ENCODE measurements around the gene TMEM272. TPM values are rescaled to one million over a fixed set of nuclear protein-coding genes. Genes with fewer than 3 reads are reported as not detected.

The TMEM272 gene
- total and polyA plus RNA-seq, 12 donors = 0.09 to 2.7 (median 0.56) TPM

DNA sequence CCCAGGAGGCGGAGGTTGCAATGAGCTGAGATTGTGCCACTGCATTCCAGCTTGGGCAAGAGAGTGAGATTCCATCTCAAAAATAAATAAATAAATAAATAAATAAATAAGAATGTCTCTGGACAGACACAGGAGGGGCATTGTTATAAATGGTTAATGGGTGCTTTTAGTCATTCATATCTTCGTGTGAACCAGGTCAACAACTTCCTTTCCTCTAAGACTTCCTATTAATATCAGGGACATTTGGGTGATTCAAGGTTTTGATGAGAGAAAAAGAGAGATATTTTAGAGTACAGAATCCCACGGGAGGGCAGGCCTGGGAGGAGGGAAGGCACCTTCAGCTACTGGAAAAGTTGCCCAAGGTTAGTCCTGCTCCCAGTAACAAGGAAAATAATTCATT lies 64.9 kb downstream of the TMEM272 start:
- intact Hi-C loops (cut with DNase I) = loop anchor here in 1 of 10 donors (10.0 kb wide), 1 partner anchor 195 kb away; the partner anchor contains the start of gene WDFY2
- H3K27ac ChIP-seq = no peak overlapping the region
- peaks cover 0 to 11% (median 0%) of the 10 kb centered on the region in 9 donors for H3K36me3 ChIP-seq
- no peak overlapping the region for H3K4me3 ChIP-seq
- H3K27me3 ChIP-seq = no peaks in the 10 kb centered on the region
- TF ChIP-seq, protein P1, sequence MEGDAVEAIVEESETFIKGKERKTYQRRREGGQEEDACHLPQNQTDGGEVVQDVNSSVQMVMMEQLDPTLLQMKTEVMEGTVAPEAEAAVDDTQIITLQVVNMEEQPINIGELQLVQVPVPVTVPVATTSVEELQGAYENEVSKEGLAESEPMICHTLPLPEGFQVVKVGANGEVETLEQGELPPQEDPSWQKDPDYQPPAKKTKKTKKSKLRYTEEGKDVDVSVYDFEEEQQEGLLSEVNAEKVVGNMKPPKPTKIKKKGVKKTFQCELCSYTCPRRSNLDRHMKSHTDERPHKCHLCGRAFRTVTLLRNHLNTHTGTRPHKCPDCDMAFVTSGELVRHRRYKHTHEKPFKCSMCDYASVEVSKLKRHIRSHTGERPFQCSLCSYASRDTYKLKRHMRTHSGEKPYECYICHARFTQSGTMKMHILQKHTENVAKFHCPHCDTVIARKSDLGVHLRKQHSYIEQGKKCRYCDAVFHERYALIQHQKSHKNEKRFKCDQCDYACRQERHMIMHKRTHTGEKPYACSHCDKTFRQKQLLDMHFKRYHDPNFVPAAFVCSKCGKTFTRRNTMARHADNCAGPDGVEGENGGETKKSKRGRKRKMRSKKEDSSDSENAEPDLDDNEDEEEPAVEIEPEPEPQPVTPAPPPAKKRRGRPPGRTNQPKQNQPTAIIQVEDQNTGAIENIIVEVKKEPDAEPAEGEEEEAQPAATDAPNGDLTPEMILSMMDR (IDR thresholded peaks at IDR 0.05) = no peak
- DNase-seq (no peak), ATAC-seq (no peak)
- 69 to 77% methylated on average over 3 of the region's 3 CpGs for WGBS, 2 donors
- H3K4me1 ChIP-seq = no peaks in the 10 kb centered on the region
- H3K9me3 ChIP-seq = no peaks in the 10 kb centered on the region

DNA sequence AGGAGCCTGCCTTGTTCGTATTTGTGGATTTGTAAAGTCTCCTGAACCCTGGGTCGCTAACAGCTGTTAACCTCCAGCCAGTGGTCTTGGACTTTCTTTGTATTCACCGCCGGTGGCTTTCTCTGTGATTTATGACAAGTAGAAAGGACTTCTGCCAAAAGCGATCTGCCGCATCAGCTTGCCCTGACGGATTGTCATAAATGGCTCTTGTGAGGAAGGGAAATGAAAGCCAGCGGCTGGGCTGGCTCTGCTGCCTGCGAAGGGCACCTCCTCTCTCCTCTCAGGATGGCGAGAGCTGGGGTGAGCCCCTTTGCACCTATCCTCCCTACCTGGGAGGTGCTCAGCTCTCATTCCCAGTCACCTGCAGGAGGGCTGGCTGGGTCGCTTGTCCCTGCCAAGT lies 66.6 kb downstream of the TMEM272 start:
- peaks cover 0 to 17% (median 0%) of the 10 kb centered on the region in 9 donors for H3K36me3 ChIP-seq
- DNase-seq (no peak), ATAC-seq (no peak)
- no peaks in the 10 kb centered on the region for H3K27me3 ChIP-seq
- TF ChIP-seq, protein P1 (IDR thresholded peaks at IDR 0.05) = no peak
- no peaks in the 10 kb centered on the region for H3K9me3 ChIP-seq
- WGBS, 2 donors = 83 to 92% methylated on average over 11 of the region's 11 CpGs
- intact Hi-C loops (cut with DNase I) = no loop called here
- no peak overlapping the region for H3K4me3 ChIP-seq
- no peaks in the 10 kb centered on the region for H3K4me1 ChIP-seq
- no peak overlapping the region for H3K27ac ChIP-seq

DNA sequence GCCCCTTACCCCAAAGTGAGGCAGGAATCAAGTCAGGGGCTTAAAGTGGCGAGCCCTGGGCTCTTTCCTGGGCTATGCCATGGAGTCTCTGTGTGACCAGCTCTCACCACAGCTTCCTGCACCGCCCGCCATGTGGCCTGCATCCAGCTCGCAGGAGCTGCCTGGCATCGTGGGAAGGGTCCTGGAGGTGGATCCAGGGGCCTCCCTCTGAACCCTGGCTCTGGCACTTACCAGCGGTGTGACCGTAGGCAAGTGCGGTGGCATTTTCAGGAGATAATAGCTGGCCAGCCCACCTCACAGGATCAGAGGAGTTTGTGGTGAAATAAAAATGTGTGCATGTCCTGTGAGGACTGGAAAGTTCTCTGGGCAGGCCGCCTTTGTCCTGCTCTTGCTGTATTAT lies 67.1 kb downstream of the TMEM272 start:
- no peaks in the 10 kb centered on the region for H3K27me3 ChIP-seq
- peaks cover 0 to 22% (median 0%) of the 10 kb centered on the region in 9 donors for H3K36me3 ChIP-seq
- no peak for DNase-seq
- TF ChIP-seq, protein P1 (IDR thresholded peaks at IDR 0.05) = no peak
- ATAC-seq = no peak
- no peak overlapping the region for H3K4me3 ChIP-seq
- WGBS, 2 donors = 91 to 93% methylated on average over 9 of the region's 9 CpGs
- intact Hi-C loops (cut with DNase I) = no loop called here
- no peaks in the 10 kb centered on the region for H3K4me1 ChIP-seq
- H3K27ac ChIP-seq = no peak overlapping the region
- no peaks in the 10 kb centered on the region for H3K9me3 ChIP-seq

DNA sequence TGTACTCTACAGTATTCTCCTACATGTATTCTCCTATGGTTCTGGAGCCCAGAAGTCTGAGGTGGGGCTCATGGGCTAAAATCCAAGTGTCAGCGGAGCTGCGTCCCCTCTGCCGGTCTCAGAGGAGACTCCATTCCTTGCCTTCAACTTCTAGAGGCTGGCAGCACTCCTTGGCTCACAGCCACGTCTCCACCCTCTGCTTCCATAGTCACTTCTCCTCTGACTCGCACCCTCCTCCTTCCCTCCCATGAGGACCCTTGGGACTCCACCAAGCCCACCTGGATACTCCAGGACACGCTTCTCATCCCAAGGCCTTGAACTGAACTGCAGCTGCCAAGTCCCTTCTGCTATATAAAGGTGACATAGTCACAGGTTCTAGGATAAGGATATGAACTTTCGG lies 68.8 kb downstream of the TMEM272 start:
- peaks cover 0 to 6% (median 0%) of the 10 kb centered on the region in 9 donors for H3K4me1 ChIP-seq
- H3K4me3 ChIP-seq = no peak overlapping the region
- TF ChIP-seq, protein P1 (IDR thresholded peaks at IDR 0.05) = no peak
- WGBS, 2 donors = 88 to 90% methylated on average over 7 of the region's 7 CpGs
- H3K27me3 ChIP-seq = no peaks in the 10 kb centered on the region
- no peaks in the 10 kb centered on the region for H3K9me3 ChIP-seq
- peaks cover 0 to 24% (median 0%) of the 10 kb centered on the region in 9 donors for H3K36me3 ChIP-seq
- DNase-seq = no peak
- H3K27ac ChIP-seq = no peak overlapping the region
- ATAC-seq = no peak
- intact Hi-C loops (cut with DNase I) = no loop called here
